GM23338 (cell line): ENCODE measurements around the gene SLC25A34. TPM values are rescaled to one million over a fixed set of nuclear protein-coding genes. Genes with fewer than 3 reads are reported as not detected.

Experiments
- polyA plus RNA-seq: library from polyadenylated mRNA; unstranded; fragments of >200 nt; fragmentation: Nextera tagmentation; extraction: Ambion mirVana; gene quantifications from 2 replicates; pipeline ENCODE4 v1.2.1, GENCODE V29; 2016
- total RNA-seq: library from RNA; depleted of rRNA; stranded (reverse); fragments of >200 nt; shearing (Covaris generic); gene quantifications from 2 replicates; pipeline ENCODE4 v1.2.3, GENCODE V29; 2014; rRNA removed

SLC25A34 gene
- total and polyA plus RNA-seq, 2 experiments from 2014 or later, result 0.11 to 3.5 TPM

Other genes starting within 250 kb of the SLC25A34 start
- 25.0 and 26.1 TPM in 2 replicates for gene CASP9, start 212.0 kb upstream of the SLC25A34 start, total RNA-seq
- 7.7 and 9.2 TPM in 2 replicates for gene CASP9, start 212.0 kb upstream of the SLC25A34 start, polyA plus RNA-seq
- gene DNAJC16, start 209.4 kb upstream of the SLC25A34 start, total RNA-seq, result 18.0 and 20.9 TPM in 2 replicates
- 6.3 and 7.2 TPM in 2 replicates for gene DNAJC16, start 209.4 kb upstream of the SLC25A34 start, polyA plus RNA-seq
- gene AGMAT, start 151.2 kb upstream of the SLC25A34 start, total RNA-seq, result 3.8 and 7.4 TPM in 2 replicates
- gene AGMAT, start 151.2 kb upstream of the SLC25A34 start, polyA plus RNA-seq, result 1.8 and 2.3 TPM in 2 replicates
- gene DDI2, start 118.8 kb upstream of the SLC25A34 start, total RNA-seq, result 34.8 and 43.3 TPM in 2 replicates
- 6.7 and 8.0 TPM in 2 replicates for gene DDI2, start 118.8 kb upstream of the SLC25A34 start, polyA plus RNA-seq
- gene PLEKHM2, start 51.9 kb upstream of the SLC25A34 start, total RNA-seq, result 36.6 and 40.0 TPM in 2 replicates
- gene PLEKHM2, start 51.9 kb upstream of the SLC25A34 start, polyA plus RNA-seq, result 11.2 and 12.8 TPM in 2 replicates
- gene TMEM82, start 6.2 kb downstream of the SLC25A34 start, total RNA-seq, result not detected in 2 replicates
- 0.42 TPM in 1 of 2 replicates, not detected in the other for gene TMEM82, start 6.2 kb downstream of the SLC25A34 start, polyA plus RNA-seq
- gene FBLIM1, start 22.5 kb downstream of the SLC25A34 start, total RNA-seq, result 69.1 and 81.7 TPM in 2 replicates
- 40.2 and 41.7 TPM in 2 replicates for gene FBLIM1, start 22.5 kb downstream of the SLC25A34 start, polyA plus RNA-seq
- gene UQCRHL, start 71.4 kb downstream of the SLC25A34 start, total RNA-seq, result 2.3 and 3.9 TPM in 2 replicates
- 3.0 and 3.6 TPM in 2 replicates for gene UQCRHL, start 71.4 kb downstream of the SLC25A34 start, polyA plus RNA-seq
- gene SPEN, start 111.4 kb downstream of the SLC25A34 start, total RNA-seq, result 28.5 and 43.6 TPM in 2 replicates
- 11.4 and 14.9 TPM in 2 replicates for gene SPEN, start 111.4 kb downstream of the SLC25A34 start, polyA plus RNA-seq
- gene ZBTB17, start 239.8 kb downstream of the SLC25A34 start, total RNA-seq, result 21.6 and 26.6 TPM in 2 replicates
- 21.9 and 22.5 TPM in 2 replicates for gene ZBTB17, start 239.8 kb downstream of the SLC25A34 start, polyA plus RNA-seq